Endothelial cell of umbilical vein (primary cell): ENCODE data around the gene PCDH9. TPM values are rescaled to one million over a fixed set of nuclear protein-coding genes. Genes with fewer than 3 reads are reported as not detected.

Experiments
- BruUV-seq: library from RNA; stranded (reverse); fragments of 400-500 nt; replicated peaks from 2 replicates; lab custom pipeline; 2021; lab: Mats Ljungman, UMichigan
- CTCF ChIA-PET: fragments of 300-600, 350-600 bp; sonication (Branson Sonifier 250); formaldehyde crosslinking; loops from one replicate; lab custom pipeline; 2021; ENCODE audit warnings: antibody characterized with exemption, inconsistent platforms; lab: Charles Lee
- POLR2A ChIA-PET: fragments of 300-600, 350-600 bp; sonication (Branson Sonifier 250); formaldehyde crosslinking; loops from one replicate; lab custom pipeline; 2021; ENCODE audit warnings: antibody characterized with exemption, inconsistent platforms; lab: Charles Lee
- DNase-seq: peaks from one replicate; pipeline ENCODE4 v3.0.0-alpha.2; 2011; ENCODE audit warnings: low read depth, low spot score
- FAIRE-seq: peaks from 2 replicates; lab custom pipeline; 2011; peaks lifted over from hg19 to GRCh38; lab: Jason Lieb, UNC
- H2AFZ ChIP-seq: 2 replicates; pipeline ENCODE4 v1.6.0; 2012; ENCODE audit warnings: low read depth, low read length, control low read depth, inconsistent platforms
- H3K27ac ChIP-seq: 2 replicates; pipeline ENCODE4 v1.5.1; 2011; ENCODE audit warnings: low read depth, mild to moderate bottlenecking, control low read depth, low read length, moderate library complexity; ENCODE audit not compliant: insufficient read depth
- H3K27me3 ChIP-seq, 2 experiments: 2 replicates each; pipeline versions ENCODE4 v1.6.0 to v1.6.1; 2011; ENCODE audit warnings: low read length in 2 of 2, mixed read lengths in 1 of 2; ENCODE audit not compliant: control insufficient read depth in 2 of 2, insufficient read depth in 2 of 2
- H3K36me3 ChIP-seq, 2 experiments: 2 replicates in 1 of 2; 3 replicates in 1 of 2; pipeline ENCODE4 v1.5.1; 2011; ENCODE audit warnings: low read length in 2 of 2, mild to moderate bottlenecking in 1 of 2, moderate library complexity in 1 of 2; ENCODE audit not compliant: control insufficient read depth in 2 of 2, insufficient read depth in 2 of 2; ENCODE audit errors: extremely low read depth in 1 of 2
- H3K4me1 ChIP-seq: 3 replicates; pipeline ENCODE4 v1.5.1; 2011; ENCODE audit warnings: mild to moderate bottlenecking, low read length; ENCODE audit not compliant: control insufficient read depth, insufficient read depth; ENCODE audit errors: extremely low read depth
- H3K4me2 ChIP-seq: 2 replicates; pipeline ENCODE4 v1.6.1; 2011; ENCODE audit warnings: low read length, control low read depth, mixed read lengths; ENCODE audit not compliant: insufficient read depth
- H3K4me3 ChIP-seq, 3 experiments: fragments of 200-600 bp in 1 of 3; sonication (generic), shearing (Covaris generic) in 1 of 3; replicated peaks in 1 of 3; 2 replicates each; pipeline ENCODE4 v1.5.1; 2011 to 2016; ENCODE audit warnings: control low read depth in 3 of 3, low read length in 3 of 3, mild to moderate bottlenecking in 2 of 3, inconsistent platforms in 1 of 3, low read depth in 1 of 3, moderate library complexity in 1 of 3; ENCODE audit not compliant: insufficient read depth in 1 of 3
- H3K79me2 ChIP-seq: 2 replicates; pipeline ENCODE4 v1.6.0; 2012; ENCODE audit warnings: low read length, inconsistent platforms; ENCODE audit not compliant: control insufficient read depth, insufficient read depth
- H3K9ac ChIP-seq: replicated peaks from 2 replicates; pipeline ENCODE3; 2011; ENCODE audit warnings: low read length, control low read depth; ENCODE audit not compliant: insufficient read depth; ENCODE audit errors: extremely low read depth
- H3K9me1 ChIP-seq: replicated peaks from 3 replicates; pipeline ENCODE4 v1.6.0; 2011; ENCODE audit warnings: mild to moderate bottlenecking, low read length; ENCODE audit not compliant: control insufficient read depth, insufficient read depth; ENCODE audit errors: extremely low read depth
- H3K9me3 ChIP-seq: replicated peaks from 2 replicates; pipeline ENCODE4 v1.5.1; 2012; ENCODE audit warnings: low read length, inconsistent platforms; ENCODE audit not compliant: control insufficient read depth, insufficient read depth
- H4K20me1 ChIP-seq: replicated peaks from 2 replicates; pipeline ENCODE3; 2011; ENCODE audit warnings: mild to moderate bottlenecking, low read length; ENCODE audit not compliant: control insufficient read depth, insufficient read depth; ENCODE audit errors: extremely low read depth
- CTCF ChIP-seq, 2 donors: IDR thresholded peaks; 1 replicate in 1 of 2; 2 replicates in 1 of 2; pipeline ENCODE4 v1.5.1; 2011; ENCODE audit warnings: low read length in 2 of 2, mild to moderate bottlenecking in 2 of 2, moderate library complexity in 2 of 2, control low read depth in 1 of 2, inconsistent platforms in 1 of 2, low read depth in 1 of 2; ENCODE audit not compliant: insufficient read depth in 1 of 2; ENCODE audit errors: extremely low read depth in 1 of 2
- EZH2 ChIP-seq: IDR thresholded peaks from 2 replicates; pipeline ENCODE4 v1.6.1; 2012; ENCODE audit warnings: borderline replicate concordance, low read depth, mild to moderate bottlenecking, moderate library complexity, low read length, inconsistent platforms; ENCODE audit not compliant: severe bottlenecking
- FOS ChIP-seq: IDR thresholded peaks from 2 replicates; pipeline ENCODE4 v1.6.1; 2011; ENCODE audit warnings: mild to moderate bottlenecking, low read length, moderate library complexity, borderline replicate concordance; ENCODE audit not compliant: insufficient read depth
- GATA2 ChIP-seq: IDR thresholded peaks from 2 replicates; pipeline ENCODE4 v1.7.0; 2011; ENCODE audit warnings: low read depth, mild to moderate bottlenecking, moderate library complexity, mixed read lengths, low read length; ENCODE audit not compliant: insufficient read length, insufficient read depth
- JUN ChIP-seq: IDR thresholded peaks from 2 replicates; pipeline ENCODE4 v1.6.1; 2011; ENCODE audit warnings: borderline replicate concordance, low read depth; ENCODE audit not compliant: insufficient read length, insufficient read depth
- MAX ChIP-seq: IDR thresholded peaks from 2 replicates; pipeline ENCODE4 v1.6.1; 2011; ENCODE audit not compliant: insufficient read depth, insufficient read length
- MYC ChIP-seq: IDR thresholded peaks from one replicate; pipeline ENCODE4 v1.6.1; 2011; ENCODE audit warnings: mild to moderate bottlenecking, low read depth, low read length
- POLR2A ChIP-seq: IDR thresholded peaks from 2 replicates; pipeline ENCODE4 v1.6.1; 2012; ENCODE audit warnings: low read depth, mild to moderate bottlenecking, control low read depth, low read length
- POLR2AphosphoS5 ChIP-seq: IDR thresholded peaks from 2 replicates; pipeline ENCODE4 v1.6.1; 2012; ENCODE audit warnings: low read depth, mild to moderate bottlenecking, control low read depth, low read length, moderate library complexity; ENCODE audit not compliant: insufficient read depth
- dilution Hi-C: fragments of 300-500 bp; cut with MboI; formaldehyde crosslinking; loops from one replicate; pipeline ENCODE4 v1.15.0; 2019; ENCODE audit warnings: low sequenced_read_pairs; ENCODE audit not compliant: extremely low pct_ligation_motif_present
- intact Hi-C: fragments of 100-400 bp; cut with micrococcal nuclease; formaldehyde crosslinking; loops from one replicate; pipeline ENCODE4 v1.10.0; 2022
- polyA plus RNA-seq, 4 experiments: library from polyadenylated mRNA; depleted of rRNA in 3 of 4; stranded (reverse) in 3 of 4; unstranded in 1 of 4; fragments of >200 nt; gene quantifications; 2 replicates each; pipeline versions ENCODE4 v1.2.1 to v1.2.3, GENCODE V29; 2011 to 2012; ENCODE audit warnings: missing spikeins in 1 of 4
- total RNA-seq: library from RNA; stranded (reverse); gene quantifications from 2 replicates; pipeline ENCODE4 v1.2.3, GENCODE V29; 2021

The PCDH9 gene
- total and polyA plus RNA-seq, 2 donors (not counting 3 experiments of a cell fraction or from before 2014, with no cell fraction given): 1.1 to 5.2 TPM

GRCh38 chr13:67152085-67152484 lies 78.1 kb downstream of the PCDH9 start:
- DNase-seq: no peak
- ChIA-PET CTCF (interaction anchor here (1.1 to 1.6 kb wide), 3 partner anchors 9 to 14 kb away, joined by 3 to 5 read pairs (median 3); no protein-coding TSS in a partner anchor), POLR2A (no interaction called here)
- no peaks in the 10 kb centered on the region for H3K9me1 ChIP-seq
- no peaks in the 10 kb centered on the region for H3K27me3 ChIP-seq
- H3K36me3 ChIP-seq: no peaks in the 10 kb centered on the region
- no peaks in the 10 kb centered on the region for H3K9me3 ChIP-seq
- H2AFZ ChIP-seq: no peak overlapping the region
- H3K4me2 ChIP-seq: no peak overlapping the region
- H3K4me3 ChIP-seq: no peak overlapping the region
- no TSS peak for BruUV-seq
- H3K27ac ChIP-seq: no peak overlapping the region
- dilution Hi-C loops (no loop called here), intact Hi-C loops (no loop called here)
- H3K79me2 ChIP-seq: no peaks in the 10 kb centered on the region
- peaks cover 19% of the 10 kb centered on the region for H3K4me1 ChIP-seq
- FAIRE-seq: no peak
- no peaks in the 10 kb centered on the region for H4K20me1 ChIP-seq
- no peak for TF ChIP-seq EZH2
- TF ChIP-seq POLR2AphosphoS5: no peak
- no peak for TF ChIP-seq POLR2A
- no peak for TF ChIP-seq GATA2
- TF ChIP-seq CTCF (IDR thresholded peaks at IDR 0.05; ENCODE audit: extremely low read depth in 1 of 2, insufficient read depth in 1 of 2, low read depth in 1 of 2, low read length in 2 of 2): no peak
- TF ChIP-seq JUN: no peak
- TF ChIP-seq MYC: no peak
- TF ChIP-seq FOS: no peak
- no peak for TF ChIP-seq MAX
- H3K9ac ChIP-seq: no peak overlapping the region
